ENCODE measurements around the gene TAB3.

The TAB3 gene

GRCh38 chrX:30904186-30904585, 15.1 kb upstream of the TAB3 start:
- TF ChIP-seq FOXP2 (optimal IDR thresholded peaks at IDR 0.05; ENCODE audit: borderline replicate concordance, extremely low read depth, extremely low read length, insufficient read depth) (no peak), REST (IDR thresholded peaks at IDR 0.05; ENCODE audit: insufficient read depth in 1 of 2, low read depth in 2 of 2, low read length in 2 of 2) (no peak), SIN3A (IDR thresholded peaks at IDR 0.05; ENCODE audit: borderline replicate concordance, insufficient read depth, low read length) (no peak), TAF1 (IDR thresholded peaks at IDR 0.05; ENCODE audit: borderline replicate concordance, insufficient read depth, low read length) (no peak), POLR2AphosphoS5 (IDR thresholded peaks at IDR 0.05; ENCODE audit: low read depth, low read length) (no peak)

GRCh38 chrX:30900227-30900626, 11.2 kb upstream of the TAB3 start:
- no peak for TF ChIP-seq REST (IDR thresholded peaks at IDR 0.05; ENCODE audit: insufficient read depth in 1 of 2, low read depth in 2 of 2, low read length in 2 of 2)
- no peak for TF ChIP-seq SIN3A (IDR thresholded peaks at IDR 0.05; ENCODE audit: borderline replicate concordance, insufficient read depth, low read length)
- TF ChIP-seq TAF1 (IDR thresholded peaks at IDR 0.05; ENCODE audit: borderline replicate concordance, insufficient read depth, low read length) = no peak
- no peak for TF ChIP-seq FOXP2 (optimal IDR thresholded peaks at IDR 0.05; ENCODE audit: borderline replicate concordance, extremely low read depth, extremely low read length, insufficient read depth)
- TF ChIP-seq POLR2AphosphoS5 (IDR thresholded peaks at IDR 0.05; ENCODE audit: low read depth, low read length) = no peak

- TF ChIP-seq FOXP2 (optimal IDR thresholded peaks at IDR 0.05; ENCODE audit: borderline replicate concordance, extremely low read depth, extremely low read length, insufficient read depth) (no peak), REST (IDR thresholded peaks at IDR 0.05; ENCODE audit: insufficient read depth in 1 of 2, low read depth in 2 of 2, low read length in 2 of 2) (no peak), TAF1 (IDR thresholded peaks at IDR 0.05; ENCODE audit: borderline replicate concordance, insufficient read depth, low read length) (no peak), SIN3A (IDR thresholded peaks at IDR 0.05; ENCODE audit: borderline replicate concordance, insufficient read depth, low read length) (no peak), POLR2AphosphoS5 (IDR thresholded peaks at IDR 0.05; ENCODE audit: low read depth, low read length) (no peak)
These were observed 9.8 kb upstream of the TAB3 start for GRCh38 chrX:30898886-30899285.

GRCh38 chrX:30895370-30895769, 6.3 kb upstream of the TAB3 start:
- TF ChIP-seq FOXP2 (optimal IDR thresholded peaks at IDR 0.05; ENCODE audit: borderline replicate concordance, extremely low read depth, extremely low read length, insufficient read depth) (no peak), POLR2AphosphoS5 (IDR thresholded peaks at IDR 0.05; ENCODE audit: low read depth, low read length) (no peak), SIN3A (IDR thresholded peaks at IDR 0.05; ENCODE audit: borderline replicate concordance, insufficient read depth, low read length) (no peak), TAF1 (IDR thresholded peaks at IDR 0.05; ENCODE audit: borderline replicate concordance, insufficient read depth, low read length) (no peak), REST (IDR thresholded peaks at IDR 0.05; ENCODE audit: insufficient read depth in 1 of 2, low read depth in 2 of 2, low read length in 2 of 2) (no peak)

GRCh38 chrX:30893206-30893605, 4.2 kb upstream of the TAB3 start:
- TF ChIP-seq TAF1 (IDR thresholded peaks at IDR 0.05; ENCODE audit: borderline replicate concordance, insufficient read depth, low read length) (no peak), REST (IDR thresholded peaks at IDR 0.05; ENCODE audit: insufficient read depth in 1 of 2, low read depth in 2 of 2, low read length in 2 of 2) (no peak), POLR2AphosphoS5 (IDR thresholded peaks at IDR 0.05; ENCODE audit: low read depth, low read length) (no peak), SIN3A (IDR thresholded peaks at IDR 0.05; ENCODE audit: borderline replicate concordance, insufficient read depth, low read length) (no peak), FOXP2 (optimal IDR thresholded peaks at IDR 0.05; ENCODE audit: borderline replicate concordance, extremely low read depth, extremely low read length, insufficient read depth) (no peak)
